B cell (primary cell): ENCODE measurements around the gene ZNF362. TPM values are rescaled to one million over a fixed set of nuclear protein-coding genes. Genes with fewer than 3 reads are reported as not detected.

Source experiments
- ATAC-seq: fragments of 200-7000 bp; cut with Tn5 transposase; one replicate; pipeline ENCODE4 v1.10.0; 2021; ENCODE audit warnings: low read depth, mild to moderate bottlenecking, moderate number of reproducible peaks, moderate library complexity
- CTCF ChIA-PET: fragments of 350-600 bp; sonication (Branson Sonifier 250); formaldehyde crosslinking; loops from one replicate; lab custom pipeline; 2021; ENCODE audit warnings: antibody characterized with exemption, inconsistent platforms; lab: Charles Lee
- POLR2A ChIA-PET: fragments of 350-600 bp; sonication (Branson Sonifier 250); formaldehyde crosslinking; loops from one replicate; lab custom pipeline; 2021; ENCODE audit warnings: antibody characterized with exemption; lab: Charles Lee
- DNase-seq: peaks from one replicate; pipeline ENCODE4 v3.0.0; 2013
- H2AFZ ChIP-seq: 2 replicates; pipeline ENCODE4 v1.6.1; 2012; ENCODE audit warnings: mild to moderate bottlenecking, low read depth, low read length; ENCODE audit not compliant: insufficient read depth, poor library complexity, severe bottlenecking
- H3K27ac ChIP-seq, 2 donors: 1 replicate in 1 of 2; 2 replicates in 1 of 2; pipeline ENCODE4 v1.5.1; 2012 to 2013; ENCODE audit warnings: low read length in 2 of 2, mild to moderate bottlenecking in 2 of 2, moderate library complexity in 1 of 2
- H3K27me3 ChIP-seq, 4 experiments: fragments of 200-600 bp in 1 of 4; sonication (generic) in 1 of 4; replicated peaks in 1 of 4; 1 replicate in 2 of 4; 2 replicates in 2 of 4; pipeline versions ENCODE4 v1.6.1 to v1.7.0; 2013 to 2016; ENCODE audit warnings: low read length in 3 of 4, mild to moderate bottlenecking in 2 of 4, mixed read lengths in 1 of 4, moderate library complexity in 1 of 4; ENCODE audit not compliant: insufficient read depth in 4 of 4, control insufficient read depth in 3 of 4; ENCODE audit errors: control extremely low read depth in 1 of 4
- H3K36me3 ChIP-seq, 2 experiments: replicated peaks in 1 of 2; 1 replicate in 1 of 2; 2 replicates in 1 of 2; pipeline versions ENCODE4 v1.6.1 to v1.7.1; 2013; ENCODE audit warnings: low read length in 1 of 2; ENCODE audit not compliant: insufficient read depth in 2 of 2, control insufficient read depth in 1 of 2; ENCODE audit errors: control extremely low read depth in 1 of 2, extremely low read depth in 1 of 2
- H3K4me1 ChIP-seq, 2 donors: fragments of 200-600 bp in 1 of 2; sonication (generic) in 1 of 2; 1 replicate in 1 of 2; 2 replicates in 1 of 2; pipeline versions ENCODE4 v1.5.1 to v1.6.1; 2013 to 2017; ENCODE audit warnings: low read length in 2 of 2; ENCODE audit not compliant: control insufficient read depth in 2 of 2, insufficient read depth in 2 of 2
- H3K4me2 ChIP-seq: replicated peaks from 2 replicates; pipeline ENCODE3; 2012; ENCODE audit warnings: mild to moderate bottlenecking, low read depth, low read length; ENCODE audit not compliant: poor library complexity, severe bottlenecking
- H3K4me3 ChIP-seq, 5 experiments: fragments of 200-600 bp in 1 of 5; sonication (generic) in 1 of 5; 1 replicate in 3 of 5; 2 replicates in 2 of 5; pipeline versions ENCODE4 v1.5.1 to v1.7.0; 2011 to 2016; ENCODE audit warnings: low read length in 4 of 5, mild to moderate bottlenecking in 4 of 5, low read depth in 2 of 5, control low read depth in 1 of 5, moderate library complexity in 1 of 5; ENCODE audit not compliant: insufficient read depth in 1 of 5; ENCODE audit errors: control extremely low read depth in 1 of 5, extremely low read depth in 1 of 5
- H3K79me2 ChIP-seq: fragments of 200-600 bp; sonication (generic); one replicate; pipeline ENCODE4 v1.6.0; 2016; ENCODE audit warnings: low read length; ENCODE audit not compliant: control insufficient read depth, insufficient read depth
- H3K9ac ChIP-seq: fragments of 200-600 bp; sonication (generic); 2 replicates; pipeline ENCODE4 v1.6.1; 2017; ENCODE audit warnings: mild to moderate bottlenecking, low read length, moderate library complexity
- H3K9me3 ChIP-seq, 3 donors: one replicate each; pipeline versions ENCODE4 v1.6.1 to v1.7.1; 2013; ENCODE audit warnings: low read length in 2 of 3; ENCODE audit not compliant: control insufficient read depth in 2 of 3, insufficient read depth in 1 of 3; ENCODE audit errors: control extremely low read depth in 1 of 3
- H4K20me1 ChIP-seq: 2 replicates; pipeline ENCODE4 v1.6.0; 2012; ENCODE audit warnings: mild to moderate bottlenecking, low read length; ENCODE audit not compliant: insufficient read depth, control insufficient read depth, poor library complexity, severe bottlenecking
- H3K27ac Mint-ChIP-seq: one replicate; pipeline ENCODE4 v1.8.0; 2021; ENCODE audit warnings: mixed read lengths
- H3K27me3 Mint-ChIP-seq: one replicate; pipeline ENCODE4 v1.8.0; 2021; ENCODE audit warnings: mixed read lengths
- H3K4me1 Mint-ChIP-seq: one replicate; pipeline ENCODE4 v1.8.0; 2021; ENCODE audit warnings: mixed read lengths
- H3K4me3 Mint-ChIP-seq: one replicate; pipeline ENCODE4 v1.8.0; 2021; ENCODE audit warnings: mixed read lengths
- H3K9me3 Mint-ChIP-seq: one replicate; pipeline ENCODE4 v1.8.0; 2022; ENCODE audit warnings: mixed read lengths; ENCODE audit not compliant: insufficient read depth
- EZH2 ChIP-seq: IDR thresholded peaks from 2 replicates; pipeline ENCODE4 v1.6.1; 2012; ENCODE audit warnings: borderline replicate concordance, low read depth, mild to moderate bottlenecking, moderate library complexity, low read length; ENCODE audit not compliant: insufficient read depth, poor library complexity, severe bottlenecking
- WGBS: methylation state at CpG from one replicate; pipeline ENCODE4 v1.1.5; 2013; ENCODE audit warnings: missing lambda C conversion rate; ENCODE audit not compliant: insufficient coverage; 5-methylcytosine and 5-hydroxymethylcytosine counted together
- intact Hi-C: fragments of 100-400 bp; cut with micrococcal nuclease; formaldehyde crosslinking; loops from one replicate; pipeline ENCODE4 v1.10.0; 2022
- polyA plus RNA-seq: library from polyadenylated mRNA; depleted of rRNA; stranded (reverse); fragments of >200 nt; gene quantifications from 2 replicates; pipeline ENCODE4 v1.2.3, GENCODE V29; 2012
- total RNA-seq, 2 donors: library from RNA; stranded (reverse); fragments of 120-200 nt in 1 of 2; gene quantifications; 1 replicate in 1 of 2; 2 replicates in 1 of 2; pipeline versions ENCODE4 v1.2.3 to v1.2.4, GENCODE V29; 2013 to 2022
- TF ChIP-seq, protein P1 (sequence below): fragments of 200-600 bp; IDR thresholded peaks from one replicate; pipeline ENCODE4 v1.8.0; 2022; ENCODE audit warnings: antibody characterized with exemption, mild to moderate bottlenecking

The ZNF362 gene
- total and polyA plus RNA-seq, 2 donors (not counting 1 experiment from before 2014, with no cell fraction given) = 14.0 to 20.4 TPM

DNA sequence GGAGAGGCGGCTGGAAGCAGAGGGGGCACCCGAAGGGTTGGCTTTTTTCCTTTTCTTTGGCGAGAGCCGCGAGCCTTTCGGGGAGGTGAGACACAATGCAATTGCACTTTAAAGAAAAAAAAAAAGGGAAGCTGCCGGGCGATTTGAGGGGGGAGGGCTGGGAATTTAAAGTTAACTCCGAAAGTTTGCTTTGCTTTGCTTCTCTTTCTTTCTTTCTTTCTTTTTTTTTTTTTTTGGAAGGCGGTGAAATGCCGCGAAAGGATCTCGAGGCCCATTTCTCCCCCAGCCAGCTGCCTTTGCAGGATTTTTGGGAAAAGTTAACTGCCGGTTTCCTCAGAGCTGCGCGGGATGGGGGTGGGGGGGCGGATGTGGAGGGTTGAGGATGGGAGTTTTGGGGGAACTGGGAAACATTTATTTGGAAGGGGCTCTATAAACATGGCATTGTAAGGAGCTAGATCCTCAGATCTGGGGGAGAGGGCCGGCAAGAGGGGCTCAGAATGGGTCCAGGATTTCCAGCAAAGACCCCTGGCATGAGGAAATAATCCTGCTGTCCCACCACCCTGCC, 997 bp downstream of the ZNF362 start:
- H3K9me3 ChIP-seq = no peaks in the 10 kb centered on the region
- intact Hi-C loops = loop anchor here (5.0 kb wide), 2 partner anchors 75 to 130 kb away; partner anchors contain the start of gene TRIM62
- DNase-seq (no peak), ATAC-seq (no peak)
- 0% methylated on average over 9 of the region's 18 CpGs for WGBS
- H3K4me1 Mint-ChIP-seq = peaks cover 39% of the 10 kb centered on the region
- H2AFZ ChIP-seq = peak overlapping the region; percentile 76
- peaks cover 46% of the 10 kb centered on the region for H4K20me1 ChIP-seq
- peak overlapping the region; percentile 98 for H3K4me3 Mint-ChIP-seq
- ChIA-PET CTCF (interaction anchor here (1.1 kb wide), 1 partner anchor 130 kb away, joined by 5 read pairs; no protein-coding TSS in a partner anchor), POLR2A (interaction anchor here (0.7 kb wide), 2 partner anchors 200 to 414 kb away, joined by 3 to 5 read pairs; no protein-coding TSS in a partner anchor)
- no peaks in the 10 kb centered on the region for H3K27me3 ChIP-seq
- peak overlapping the region; percentile 97 for H3K27ac Mint-ChIP-seq
- H3K27me3 Mint-ChIP-seq = no peaks in the 10 kb centered on the region
- H3K9ac ChIP-seq = peak overlapping the region; percentile 72
- TF ChIP-seq EZH2 = no peak
- TF ChIP-seq, protein P1, sequence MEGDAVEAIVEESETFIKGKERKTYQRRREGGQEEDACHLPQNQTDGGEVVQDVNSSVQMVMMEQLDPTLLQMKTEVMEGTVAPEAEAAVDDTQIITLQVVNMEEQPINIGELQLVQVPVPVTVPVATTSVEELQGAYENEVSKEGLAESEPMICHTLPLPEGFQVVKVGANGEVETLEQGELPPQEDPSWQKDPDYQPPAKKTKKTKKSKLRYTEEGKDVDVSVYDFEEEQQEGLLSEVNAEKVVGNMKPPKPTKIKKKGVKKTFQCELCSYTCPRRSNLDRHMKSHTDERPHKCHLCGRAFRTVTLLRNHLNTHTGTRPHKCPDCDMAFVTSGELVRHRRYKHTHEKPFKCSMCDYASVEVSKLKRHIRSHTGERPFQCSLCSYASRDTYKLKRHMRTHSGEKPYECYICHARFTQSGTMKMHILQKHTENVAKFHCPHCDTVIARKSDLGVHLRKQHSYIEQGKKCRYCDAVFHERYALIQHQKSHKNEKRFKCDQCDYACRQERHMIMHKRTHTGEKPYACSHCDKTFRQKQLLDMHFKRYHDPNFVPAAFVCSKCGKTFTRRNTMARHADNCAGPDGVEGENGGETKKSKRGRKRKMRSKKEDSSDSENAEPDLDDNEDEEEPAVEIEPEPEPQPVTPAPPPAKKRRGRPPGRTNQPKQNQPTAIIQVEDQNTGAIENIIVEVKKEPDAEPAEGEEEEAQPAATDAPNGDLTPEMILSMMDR = no peak
- H3K27ac ChIP-seq = peak overlapping the region; percentile 19 to 42
- peak overlapping the region; percentile 34 to 91 (median 79) for H3K4me3 ChIP-seq
- H3K4me1 ChIP-seq = peaks cover 20 to 25% of the 10 kb centered on the region in 2 donors
- H3K4me2 ChIP-seq = peak overlapping the region; percentile 81
- no peaks in the 10 kb centered on the region for H3K9me3 Mint-ChIP-seq
- H3K36me3 ChIP-seq = peaks cover 0 to 5% of the 10 kb centered on the region in 2 experiments
- peaks cover 51% of the 10 kb centered on the region for H3K79me2 ChIP-seq
